GM18511 (cell line): ENCODE data around the gene MYMX.
"Not testable (repeated sequence)": the region's sequence is repeated elsewhere in the genome, so short reads cannot be mapped to it uniquely, and the experiment has no call there.

Experiments
- ATAC-seq: cut with Tn5 transposase; IDR thresholded peaks from one replicate; pipeline ENCODE4 v1.9.1; 2021; ENCODE audit warnings: mild to moderate bottlenecking, moderate library complexity; ENCODE audit not compliant: unreplicated experiment

MYMX gene

GRCh38 chr6:44185953-44186634 is 30.6 kb upstream of the MYMX start:
- no peak for ATAC-seq

- ATAC-seq: no peak
Observed at GRCh38 chr6:44186635-44187025, 30.1 kb upstream of the MYMX start.

GRCh38 chr6:44188819-44189218 is 27.9 kb upstream of the MYMX start:
- ATAC-seq: no peak

GRCh38 chr6:44189257-44189656 is 27.5 kb upstream of the MYMX start:
- no peak for ATAC-seq

GRCh38 chr6:44190715-44191114 is 26.0 kb upstream of the MYMX start:
- no peak for ATAC-seq

- no peak for ATAC-seq
Observed at GRCh38 chr6:44192428-44193041, 24.2 kb upstream of the MYMX start.

GRCh38 chr6:44193307-44193910 is 23.3 kb upstream of the MYMX start:
- ATAC-seq: no peak

DNA sequence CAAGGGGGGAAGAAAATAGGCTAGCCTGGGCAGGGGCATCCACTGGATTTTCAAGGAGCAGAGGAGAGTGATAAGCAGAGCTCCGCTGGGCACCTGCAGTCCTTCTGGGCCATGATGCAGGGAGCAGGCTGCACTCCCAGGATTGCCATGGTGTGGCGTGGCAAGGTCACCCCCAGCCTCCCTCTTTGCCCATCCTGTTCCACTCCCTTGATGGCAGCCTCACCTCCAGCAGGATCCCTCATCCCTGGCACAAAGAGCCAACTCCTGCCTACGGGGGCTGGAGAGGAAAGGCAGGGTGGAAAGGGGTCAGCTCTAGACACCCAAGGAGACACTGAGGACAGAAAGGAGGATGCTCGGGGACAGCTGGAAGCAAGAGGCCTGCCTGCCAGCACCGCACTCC is 22.4 kb upstream of the MYMX start:
- ATAC-seq: no peak

DNA sequence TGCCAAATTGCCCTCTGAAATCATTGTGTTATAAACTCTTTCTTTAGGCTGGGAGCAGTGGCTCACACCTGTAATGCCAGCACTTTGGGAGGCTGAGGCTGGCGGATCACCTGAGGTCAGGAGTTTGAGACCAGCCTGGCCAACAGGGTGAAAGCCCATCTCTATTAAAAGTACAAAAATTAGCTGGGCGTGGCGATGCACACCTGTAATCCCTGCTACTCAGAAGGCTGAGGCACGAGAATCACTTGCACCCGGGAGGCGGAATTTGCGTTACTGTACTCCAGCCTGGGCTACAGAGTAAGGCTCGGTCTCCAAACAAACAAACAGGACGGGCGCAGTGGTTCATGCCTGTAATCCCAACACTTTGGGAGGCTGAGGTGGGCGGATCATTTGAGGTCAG is 20.4 kb upstream of the MYMX start:
- not testable (repeated sequence) for ATAC-seq

DNA sequence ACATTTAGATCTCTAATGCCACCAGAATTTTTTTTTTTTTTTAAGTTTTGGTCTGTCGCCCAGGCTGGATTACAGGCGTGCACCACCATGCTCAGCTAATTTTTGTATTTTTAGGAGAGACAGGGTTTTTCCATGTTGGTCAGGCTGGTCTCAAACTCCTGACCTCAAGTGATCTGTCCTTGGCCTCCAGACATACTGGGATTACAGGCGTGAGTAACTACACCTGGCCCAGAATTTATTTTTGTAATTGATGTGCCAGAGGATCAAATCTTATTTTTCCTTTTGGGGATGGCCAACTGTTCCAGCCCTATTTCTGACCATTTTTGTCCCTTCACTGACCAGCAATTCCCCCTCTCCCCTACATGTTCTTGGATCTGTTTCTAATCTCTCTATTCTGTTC is 18.0 kb upstream of the MYMX start:
- no peak for ATAC-seq

- no peak for ATAC-seq
Observed at GRCh38 chr6:44199883-44200282, 16.8 kb upstream of the MYMX start.

DNA sequence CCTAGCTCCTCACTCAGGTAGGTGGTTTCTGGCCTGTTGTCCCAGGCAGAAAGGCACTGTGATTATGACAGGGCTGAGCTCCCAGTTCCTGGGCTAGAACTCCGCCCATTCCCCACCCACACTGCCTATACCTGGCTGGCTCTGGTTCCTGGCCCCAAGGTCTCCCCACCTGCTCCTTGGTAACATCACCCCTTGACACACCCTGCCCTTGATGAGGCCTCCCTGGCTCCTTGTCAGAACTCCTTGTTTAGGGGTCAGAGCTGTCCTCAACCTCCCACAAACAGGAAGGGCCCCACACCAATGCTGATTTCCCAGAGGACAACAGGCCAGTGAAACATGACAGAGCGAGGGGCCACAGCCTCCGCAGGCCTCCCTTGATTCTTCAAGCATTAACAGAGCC is 15.5 kb upstream of the MYMX start:
- ATAC-seq: no peak

GRCh38 chr6:44201638-44202303 is 15.0 kb upstream of the MYMX start:
- ATAC-seq: no peak

DNA sequence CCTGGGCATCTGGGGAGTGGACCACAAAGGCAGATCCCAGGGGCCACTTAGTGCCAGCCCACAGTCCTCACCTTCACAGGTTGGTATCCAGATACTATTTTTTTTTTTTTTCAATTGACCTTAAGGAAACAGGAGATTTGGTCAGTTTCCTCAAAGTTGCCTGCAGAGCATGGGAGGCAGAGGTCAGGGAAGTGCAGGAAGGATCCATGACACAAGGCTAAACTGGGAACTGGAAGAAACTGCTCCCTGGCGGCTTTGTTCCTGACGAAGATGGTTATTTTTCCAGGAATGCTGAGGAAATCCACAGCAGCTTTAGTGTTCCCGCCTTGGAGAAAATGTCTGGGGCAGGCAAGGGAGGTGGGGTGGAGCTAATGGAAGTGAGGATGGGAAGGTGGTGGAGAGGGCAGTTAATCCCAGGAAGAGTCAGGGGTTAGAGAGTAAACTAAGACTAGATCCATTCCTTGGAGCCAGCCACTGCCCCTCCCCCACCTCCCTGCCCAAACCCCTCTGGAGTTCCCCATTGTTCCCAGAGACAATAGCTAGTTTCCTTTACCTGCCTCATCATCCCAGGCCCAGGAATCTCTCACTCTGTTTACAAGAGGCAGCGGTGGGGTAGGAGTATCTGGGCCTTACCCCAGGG is 14.3 kb upstream of the MYMX start:
- ATAC-seq: no peak

DNA sequence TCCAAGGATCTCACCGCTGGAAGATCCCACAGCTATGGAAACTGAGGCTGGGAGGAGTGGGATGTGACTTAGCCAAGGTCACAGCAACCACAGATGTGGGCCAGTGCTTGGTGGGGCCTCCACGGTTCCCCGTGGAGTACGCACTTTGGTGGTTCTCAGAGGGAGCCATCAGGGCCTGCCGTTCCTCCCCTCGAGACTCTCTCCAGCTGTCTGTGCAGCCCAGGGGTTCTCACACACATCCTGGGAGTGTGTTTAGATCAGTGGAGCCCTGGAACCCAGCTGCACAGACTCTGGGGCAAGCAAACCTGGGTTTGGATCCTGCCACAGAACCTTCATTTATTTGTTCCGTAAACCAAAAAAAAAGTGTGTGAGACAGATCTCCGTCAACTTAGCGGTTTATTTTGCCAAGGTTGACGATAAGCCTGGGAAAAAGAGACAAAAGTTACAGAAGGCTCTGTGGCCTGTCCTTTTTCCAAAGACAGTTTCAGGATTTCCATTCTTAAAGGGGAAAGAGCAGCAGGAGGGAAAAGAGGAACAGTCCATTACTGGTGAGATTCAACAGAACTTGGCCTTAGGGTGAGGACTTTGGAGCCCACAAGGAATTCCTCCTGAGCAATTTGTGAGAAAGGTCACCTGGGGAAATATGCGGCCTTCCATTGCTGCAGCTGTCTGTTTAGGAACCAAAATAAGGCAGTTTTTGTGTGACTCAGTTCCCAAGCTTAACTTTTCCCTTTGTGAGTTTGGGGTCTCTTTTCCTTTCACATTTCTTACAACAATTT is 13.6 kb upstream of the MYMX start:
- no peak for ATAC-seq

DNA sequence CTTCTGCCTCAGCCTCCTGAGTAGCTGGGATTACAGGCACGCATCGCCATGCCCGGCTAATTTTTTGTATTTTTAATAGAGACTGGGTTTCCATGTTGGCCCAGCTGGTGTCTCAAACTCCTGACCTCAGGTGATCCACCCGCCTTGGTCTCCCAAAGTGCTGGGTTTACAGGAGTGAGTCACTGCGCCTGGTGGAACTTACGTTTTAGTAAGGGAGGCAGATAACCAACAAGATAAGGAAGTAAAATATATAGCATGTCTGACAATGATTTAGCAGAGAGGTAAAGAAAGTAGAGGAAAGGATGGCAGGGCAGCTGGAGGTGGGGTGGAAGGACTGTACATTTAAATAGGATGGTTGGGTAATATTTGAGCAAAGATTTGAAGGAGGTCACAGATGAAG is 12.8 kb upstream of the MYMX start:
- ATAC-seq: no peak

DNA sequence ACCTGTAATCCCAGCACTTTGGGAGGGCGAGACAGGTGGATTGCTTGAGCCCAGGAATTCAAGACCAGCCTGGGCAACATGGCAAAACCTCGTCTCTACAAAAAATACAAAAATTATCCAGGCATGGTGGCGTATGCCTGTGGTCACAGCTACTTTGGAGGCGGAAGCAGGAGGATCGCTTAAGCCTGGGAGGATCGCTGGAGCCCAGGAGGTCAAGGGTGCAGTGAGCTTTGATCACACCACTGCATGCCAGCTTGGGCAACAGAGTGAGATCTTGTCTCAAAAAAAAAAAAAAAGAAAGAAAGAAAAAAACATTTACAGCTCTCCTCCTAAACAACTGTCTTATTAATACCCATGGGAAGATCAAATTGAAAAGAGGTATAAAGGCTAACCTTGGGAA is 8.8 kb upstream of the MYMX start:
- ATAC-seq: no peak

- ATAC-seq: no peak
Observed at GRCh38 chr6:44211284-44211683, 5.4 kb upstream of the MYMX start.

- no peak for ATAC-seq
Observed at GRCh38 chr6:44214307-44214706, 2.4 kb upstream of the MYMX start.

- ATAC-seq: no peak
Observed at GRCh38 chr6:44217332-44218143, 812 bp downstream of the MYMX start.
